B cell (primary cell): Measurements from ENCODE around the gene PTPRT. TPM values are rescaled to one million over a fixed set of nuclear protein-coding genes. Genes with fewer than 3 reads are reported as not detected.

Experiments
- ATAC-seq: fragments of 200-7000 bp; cut with Tn5 transposase; one replicate; pipeline ENCODE4 v1.10.0; 2021; ENCODE audit warnings: low read depth, mild to moderate bottlenecking, moderate number of reproducible peaks, moderate library complexity
- CTCF ChIA-PET: fragments of 350-600 bp; sonication (Branson Sonifier 250); formaldehyde crosslinking; loops from one replicate; lab custom pipeline; 2021; ENCODE audit warnings: antibody characterized with exemption, inconsistent platforms; lab: Charles Lee
- POLR2A ChIA-PET: fragments of 350-600 bp; sonication (Branson Sonifier 250); formaldehyde crosslinking; loops from one replicate; lab custom pipeline; 2021; ENCODE audit warnings: antibody characterized with exemption; lab: Charles Lee
- DNase-seq: peaks from one replicate; pipeline ENCODE4 v3.0.0; 2013
- H2AFZ ChIP-seq: 2 replicates; pipeline ENCODE4 v1.6.1; 2012; ENCODE audit warnings: mild to moderate bottlenecking, low read depth, low read length; ENCODE audit not compliant: insufficient read depth, poor library complexity, severe bottlenecking
- H3K27ac ChIP-seq, 2 donors: 1 replicate in 1 of 2; 2 replicates in 1 of 2; pipeline ENCODE4 v1.5.1; 2012 to 2013; ENCODE audit warnings: low read length in 2 of 2, mild to moderate bottlenecking in 2 of 2, moderate library complexity in 1 of 2
- H3K27me3 ChIP-seq, 4 experiments: fragments of 200-600 bp in 1 of 4; sonication (generic) in 1 of 4; replicated peaks in 1 of 4; 1 replicate in 2 of 4; 2 replicates in 2 of 4; pipeline versions ENCODE4 v1.6.1 to v1.7.0; 2013 to 2016; ENCODE audit warnings: low read length in 3 of 4, mild to moderate bottlenecking in 2 of 4, mixed read lengths in 1 of 4, moderate library complexity in 1 of 4; ENCODE audit not compliant: insufficient read depth in 4 of 4, control insufficient read depth in 3 of 4; ENCODE audit errors: control extremely low read depth in 1 of 4
- H3K36me3 ChIP-seq, 2 experiments: replicated peaks in 1 of 2; 1 replicate in 1 of 2; 2 replicates in 1 of 2; pipeline versions ENCODE4 v1.6.1 to v1.7.1; 2013; ENCODE audit warnings: low read length in 1 of 2; ENCODE audit not compliant: insufficient read depth in 2 of 2, control insufficient read depth in 1 of 2; ENCODE audit errors: control extremely low read depth in 1 of 2, extremely low read depth in 1 of 2
- H3K4me1 ChIP-seq, 2 donors: fragments of 200-600 bp in 1 of 2; sonication (generic) in 1 of 2; 1 replicate in 1 of 2; 2 replicates in 1 of 2; pipeline versions ENCODE4 v1.5.1 to v1.6.1; 2013 to 2017; ENCODE audit warnings: low read length in 2 of 2; ENCODE audit not compliant: control insufficient read depth in 2 of 2, insufficient read depth in 2 of 2
- H3K4me2 ChIP-seq: replicated peaks from 2 replicates; pipeline ENCODE3; 2012; ENCODE audit warnings: mild to moderate bottlenecking, low read depth, low read length; ENCODE audit not compliant: poor library complexity, severe bottlenecking
- H3K4me3 ChIP-seq, 5 experiments: fragments of 200-600 bp in 1 of 5; sonication (generic) in 1 of 5; 1 replicate in 3 of 5; 2 replicates in 2 of 5; pipeline versions ENCODE4 v1.5.1 to v1.7.0; 2011 to 2016; ENCODE audit warnings: low read length in 4 of 5, mild to moderate bottlenecking in 4 of 5, low read depth in 2 of 5, control low read depth in 1 of 5, moderate library complexity in 1 of 5; ENCODE audit not compliant: insufficient read depth in 1 of 5; ENCODE audit errors: control extremely low read depth in 1 of 5, extremely low read depth in 1 of 5
- H3K79me2 ChIP-seq: fragments of 200-600 bp; sonication (generic); one replicate; pipeline ENCODE4 v1.6.0; 2016; ENCODE audit warnings: low read length; ENCODE audit not compliant: control insufficient read depth, insufficient read depth
- H3K9ac ChIP-seq: fragments of 200-600 bp; sonication (generic); 2 replicates; pipeline ENCODE4 v1.6.1; 2017; ENCODE audit warnings: mild to moderate bottlenecking, low read length, moderate library complexity
- H3K9me3 ChIP-seq, 3 donors: one replicate each; pipeline versions ENCODE4 v1.6.1 to v1.7.1; 2013; ENCODE audit warnings: low read length in 2 of 3; ENCODE audit not compliant: control insufficient read depth in 2 of 3, insufficient read depth in 1 of 3; ENCODE audit errors: control extremely low read depth in 1 of 3
- H4K20me1 ChIP-seq: 2 replicates; pipeline ENCODE4 v1.6.0; 2012; ENCODE audit warnings: mild to moderate bottlenecking, low read length; ENCODE audit not compliant: insufficient read depth, control insufficient read depth, poor library complexity, severe bottlenecking
- H3K27ac Mint-ChIP-seq: one replicate; pipeline ENCODE4 v1.8.0; 2021; ENCODE audit warnings: mixed read lengths
- H3K27me3 Mint-ChIP-seq: one replicate; pipeline ENCODE4 v1.8.0; 2021; ENCODE audit warnings: mixed read lengths
- H3K4me1 Mint-ChIP-seq: one replicate; pipeline ENCODE4 v1.8.0; 2021; ENCODE audit warnings: mixed read lengths
- H3K4me3 Mint-ChIP-seq: one replicate; pipeline ENCODE4 v1.8.0; 2021; ENCODE audit warnings: mixed read lengths
- H3K9me3 Mint-ChIP-seq: one replicate; pipeline ENCODE4 v1.8.0; 2022; ENCODE audit warnings: mixed read lengths; ENCODE audit not compliant: insufficient read depth
- EZH2 ChIP-seq: IDR thresholded peaks from 2 replicates; pipeline ENCODE4 v1.6.1; 2012; ENCODE audit warnings: borderline replicate concordance, low read depth, mild to moderate bottlenecking, moderate library complexity, low read length; ENCODE audit not compliant: insufficient read depth, poor library complexity, severe bottlenecking
- WGBS: methylation state at CpG from one replicate; pipeline ENCODE4 v1.1.5; 2013; ENCODE audit warnings: missing lambda C conversion rate; ENCODE audit not compliant: insufficient coverage; 5-methylcytosine and 5-hydroxymethylcytosine counted together
- intact Hi-C: fragments of 100-400 bp; cut with micrococcal nuclease; formaldehyde crosslinking; loops from one replicate; pipeline ENCODE4 v1.10.0; 2022
- polyA plus RNA-seq: library from polyadenylated mRNA; depleted of rRNA; stranded (reverse); fragments of >200 nt; gene quantifications from 2 replicates; pipeline ENCODE4 v1.2.3, GENCODE V29; 2012
- total RNA-seq, 2 donors: library from RNA; stranded (reverse); fragments of 120-200 nt in 1 of 2; gene quantifications; 1 replicate in 1 of 2; 2 replicates in 1 of 2; pipeline versions ENCODE4 v1.2.3 to v1.2.4, GENCODE V29; 2013 to 2022
- TF ChIP-seq, protein P1 (sequence below): fragments of 200-600 bp; IDR thresholded peaks from one replicate; pipeline ENCODE4 v1.8.0; 2022; ENCODE audit warnings: antibody characterized with exemption, mild to moderate bottlenecking

The PTPRT gene
- total and polyA plus RNA-seq, 2 donors (not counting 1 experiment from before 2014, with no cell fraction given), result not detected

DNA sequence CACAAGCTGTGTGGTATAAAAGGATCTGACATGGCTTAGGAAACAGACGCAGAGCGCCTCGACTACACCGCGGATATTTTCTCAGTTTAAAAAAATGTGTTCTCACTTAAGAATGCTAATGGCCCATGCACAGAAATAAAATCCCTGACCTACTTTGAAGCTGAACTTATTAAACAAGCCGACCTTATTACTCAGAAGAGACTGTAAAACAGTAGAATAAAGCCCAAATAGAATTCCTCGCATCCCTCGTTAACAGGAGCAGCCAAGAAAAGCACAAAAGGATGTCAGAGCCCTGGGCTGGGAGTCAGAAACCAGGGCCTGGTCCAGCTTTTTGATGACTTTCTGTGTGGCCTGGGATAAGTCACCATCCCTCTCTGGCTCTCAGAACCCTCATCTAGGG lies 489.3 kb downstream of the PTPRT start:
- Histone ChIP-seq H2AFZ (no peak overlapping the region), H3K36me3 (no peaks in the 10 kb centered on the region), H3K27ac (no peak overlapping the region), H3K79me2 (no peaks in the 10 kb centered on the region), H3K9me3 (peaks cover 0 to 3% (median 0%) of the 10 kb centered on the region in 3 donors), H3K4me2 (no peak overlapping the region), H3K27me3 (no peaks in the 10 kb centered on the region), H4K20me1 (no peaks in the 10 kb centered on the region), H3K4me1 (no peaks in the 10 kb centered on the region), H3K4me3 (no peak overlapping the region), H3K9ac (no peak overlapping the region)
- WGBS, result 88% methylated on average over 8 of the region's 8 CpGs
- H3K27ac Mint-ChIP-seq, result no peak overlapping the region
- TF ChIP-seq, protein P1, sequence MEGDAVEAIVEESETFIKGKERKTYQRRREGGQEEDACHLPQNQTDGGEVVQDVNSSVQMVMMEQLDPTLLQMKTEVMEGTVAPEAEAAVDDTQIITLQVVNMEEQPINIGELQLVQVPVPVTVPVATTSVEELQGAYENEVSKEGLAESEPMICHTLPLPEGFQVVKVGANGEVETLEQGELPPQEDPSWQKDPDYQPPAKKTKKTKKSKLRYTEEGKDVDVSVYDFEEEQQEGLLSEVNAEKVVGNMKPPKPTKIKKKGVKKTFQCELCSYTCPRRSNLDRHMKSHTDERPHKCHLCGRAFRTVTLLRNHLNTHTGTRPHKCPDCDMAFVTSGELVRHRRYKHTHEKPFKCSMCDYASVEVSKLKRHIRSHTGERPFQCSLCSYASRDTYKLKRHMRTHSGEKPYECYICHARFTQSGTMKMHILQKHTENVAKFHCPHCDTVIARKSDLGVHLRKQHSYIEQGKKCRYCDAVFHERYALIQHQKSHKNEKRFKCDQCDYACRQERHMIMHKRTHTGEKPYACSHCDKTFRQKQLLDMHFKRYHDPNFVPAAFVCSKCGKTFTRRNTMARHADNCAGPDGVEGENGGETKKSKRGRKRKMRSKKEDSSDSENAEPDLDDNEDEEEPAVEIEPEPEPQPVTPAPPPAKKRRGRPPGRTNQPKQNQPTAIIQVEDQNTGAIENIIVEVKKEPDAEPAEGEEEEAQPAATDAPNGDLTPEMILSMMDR, result no peak
- TF ChIP-seq EZH2, result no peak
- no peaks in the 10 kb centered on the region for H3K4me1 Mint-ChIP-seq
- peaks cover 3% of the 10 kb centered on the region for H3K9me3 Mint-ChIP-seq
- intact Hi-C loops, result no loop called here
- ATAC-seq (no peak), DNase-seq (no peak)
- ChIA-PET POLR2A (no interaction called here), CTCF (no interaction called here)
- H3K4me3 Mint-ChIP-seq, result no peak overlapping the region
- no peaks in the 10 kb centered on the region for H3K27me3 Mint-ChIP-seq

GRCh38 chr20:42697962-42698361 lies 491.7 kb downstream of the PTPRT start:
- Histone ChIP-seq H3K4me1 (no peaks in the 10 kb centered on the region), H3K9ac (no peak overlapping the region), H2AFZ (no peak overlapping the region), H3K79me2 (no peaks in the 10 kb centered on the region), H4K20me1 (no peaks in the 10 kb centered on the region), H3K4me2 (no peak overlapping the region), H3K36me3 (no peaks in the 10 kb centered on the region), H3K27me3 (no peaks in the 10 kb centered on the region), H3K27ac (no peak overlapping the region), H3K4me3 (no peak overlapping the region), H3K9me3 (peaks cover 0 to 3% (median 0%) of the 10 kb centered on the region in 3 donors)
- H3K4me1 Mint-ChIP-seq, result no peaks in the 10 kb centered on the region
- no peak overlapping the region for H3K4me3 Mint-ChIP-seq
- H3K27me3 Mint-ChIP-seq, result no peaks in the 10 kb centered on the region
- TF ChIP-seq EZH2, result no peak
- TF ChIP-seq, protein P1, result no peak
- intact Hi-C loops, result no loop called here
- H3K27ac Mint-ChIP-seq, result no peak overlapping the region
- DNase-seq (no peak), ATAC-seq (no peak)
- ChIA-PET CTCF (no interaction called here), POLR2A (no interaction called here)
- WGBS, result no CpG with 5 or more reads among the region's 3 CpGs
- no peaks in the 10 kb centered on the region for H3K9me3 Mint-ChIP-seq
